Stimulated activated CD4-positive, alpha-beta T cell treated with anti-CD3 and anti-CD28 coated beads, Interleukin-1b, Interleukin-23, amount 100 ng/mL, for 1 hour (primary cell): ENCODE results near the gene FOXD3.
"Not testable (repeated sequence)": the region's sequence is repeated elsewhere in the genome, so short reads cannot be mapped to it uniquely, and the experiment has no call there.

Source experiments
- DNase-seq, 2 donors: peaks; one replicate each; pipeline ENCODE4 v3.0.0-alpha.2; 2020; ENCODE audit warnings: low read depth in 2 of 2

FOXD3 gene

DNA sequence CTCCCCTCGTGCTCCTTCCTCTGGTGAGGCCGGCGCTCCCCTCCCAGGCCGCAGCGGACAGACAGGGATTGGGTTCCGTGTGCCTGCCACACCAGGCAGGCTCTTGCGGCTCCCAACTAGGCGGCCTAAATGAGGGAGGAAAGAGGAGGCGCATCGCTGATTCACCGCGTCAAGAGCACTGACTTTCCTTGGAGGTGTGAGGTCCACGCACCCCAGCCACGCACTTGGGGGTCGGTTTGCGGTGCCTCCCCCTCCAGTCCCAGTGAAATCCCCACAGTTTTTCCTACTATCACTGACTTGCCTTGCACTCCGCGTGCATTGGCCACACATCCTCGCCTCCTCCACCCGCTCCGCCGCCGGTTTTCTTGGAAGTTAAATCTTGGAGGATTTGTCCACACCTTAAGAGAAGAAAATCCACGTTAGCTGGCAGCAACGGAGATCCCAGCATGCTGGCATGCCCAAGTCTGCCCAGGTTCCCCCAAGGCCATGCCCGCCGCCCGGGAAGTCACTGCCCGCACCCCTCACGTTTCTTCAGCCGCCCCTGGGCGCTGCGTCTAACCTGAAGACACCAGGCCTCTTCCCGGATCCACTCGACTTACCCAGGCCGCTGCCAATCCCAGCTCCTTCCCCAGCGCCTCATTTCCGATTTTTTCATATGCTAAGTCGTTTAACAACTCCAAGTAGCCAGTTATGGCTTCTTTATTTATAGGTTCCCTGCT lies 1.1 kb upstream of the FOXD3 start:
- no peak for DNase-seq

DNA sequence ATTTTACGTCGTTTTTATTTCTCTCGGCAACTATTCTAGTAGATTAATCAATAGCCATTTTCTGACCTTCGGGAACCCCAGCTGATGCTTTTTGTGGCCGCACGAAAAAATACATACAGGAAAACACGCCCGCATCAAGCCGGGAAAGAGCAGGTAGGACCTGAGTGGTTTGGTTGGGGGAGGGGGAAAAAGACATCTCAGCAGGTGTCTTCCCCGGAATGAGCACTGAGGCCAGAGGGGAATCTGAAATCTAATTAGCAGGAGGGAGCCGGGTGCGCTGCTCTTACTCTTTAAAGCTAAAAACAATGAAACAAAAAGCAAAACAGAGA lies 618 bp upstream of the FOXD3 start:
- DNase-seq = no peak

DNA sequence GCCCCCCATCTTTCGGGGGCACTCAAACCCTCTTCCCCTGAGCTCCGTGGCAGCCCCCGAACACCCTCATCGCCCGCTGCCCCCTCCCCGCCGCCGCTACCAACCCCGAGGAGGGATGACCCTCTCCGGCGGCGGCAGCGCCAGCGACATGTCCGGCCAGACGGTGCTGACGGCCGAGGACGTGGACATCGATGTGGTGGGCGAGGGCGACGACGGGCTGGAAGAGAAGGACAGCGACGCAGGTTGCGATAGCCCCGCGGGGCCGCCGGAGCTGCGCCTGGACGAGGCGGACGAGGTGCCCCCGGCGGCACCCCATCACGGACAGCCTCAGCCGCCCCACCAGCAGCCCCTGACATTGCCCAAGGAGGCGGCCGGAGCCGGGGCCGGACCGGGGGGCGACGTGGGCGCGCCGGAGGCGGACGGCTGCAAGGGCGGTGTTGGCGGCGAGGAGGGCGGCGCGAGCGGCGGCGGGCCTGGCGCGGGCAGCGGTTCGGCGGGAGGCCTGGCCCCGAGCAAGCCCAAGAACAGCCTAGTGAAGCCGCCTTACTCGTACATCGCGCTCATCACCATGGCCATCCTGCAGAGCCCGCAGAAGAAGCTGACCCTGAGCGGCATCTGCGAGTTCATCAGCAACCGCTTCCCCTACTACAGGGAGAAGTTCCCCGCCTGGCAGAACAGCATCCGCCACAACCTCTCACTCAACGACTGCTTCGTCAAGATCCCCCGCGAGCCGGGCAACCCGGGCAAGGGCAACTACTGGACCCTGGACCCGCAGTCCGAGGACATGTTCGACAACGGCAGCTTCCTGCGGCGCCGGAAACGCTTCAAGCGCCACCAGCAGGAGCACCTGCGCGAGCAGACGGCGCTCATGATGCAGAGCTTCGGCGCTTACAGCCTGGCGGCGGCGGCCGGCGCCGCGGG lies 837 bp downstream of the FOXD3 start:
- no peak for DNase-seq

DNA sequence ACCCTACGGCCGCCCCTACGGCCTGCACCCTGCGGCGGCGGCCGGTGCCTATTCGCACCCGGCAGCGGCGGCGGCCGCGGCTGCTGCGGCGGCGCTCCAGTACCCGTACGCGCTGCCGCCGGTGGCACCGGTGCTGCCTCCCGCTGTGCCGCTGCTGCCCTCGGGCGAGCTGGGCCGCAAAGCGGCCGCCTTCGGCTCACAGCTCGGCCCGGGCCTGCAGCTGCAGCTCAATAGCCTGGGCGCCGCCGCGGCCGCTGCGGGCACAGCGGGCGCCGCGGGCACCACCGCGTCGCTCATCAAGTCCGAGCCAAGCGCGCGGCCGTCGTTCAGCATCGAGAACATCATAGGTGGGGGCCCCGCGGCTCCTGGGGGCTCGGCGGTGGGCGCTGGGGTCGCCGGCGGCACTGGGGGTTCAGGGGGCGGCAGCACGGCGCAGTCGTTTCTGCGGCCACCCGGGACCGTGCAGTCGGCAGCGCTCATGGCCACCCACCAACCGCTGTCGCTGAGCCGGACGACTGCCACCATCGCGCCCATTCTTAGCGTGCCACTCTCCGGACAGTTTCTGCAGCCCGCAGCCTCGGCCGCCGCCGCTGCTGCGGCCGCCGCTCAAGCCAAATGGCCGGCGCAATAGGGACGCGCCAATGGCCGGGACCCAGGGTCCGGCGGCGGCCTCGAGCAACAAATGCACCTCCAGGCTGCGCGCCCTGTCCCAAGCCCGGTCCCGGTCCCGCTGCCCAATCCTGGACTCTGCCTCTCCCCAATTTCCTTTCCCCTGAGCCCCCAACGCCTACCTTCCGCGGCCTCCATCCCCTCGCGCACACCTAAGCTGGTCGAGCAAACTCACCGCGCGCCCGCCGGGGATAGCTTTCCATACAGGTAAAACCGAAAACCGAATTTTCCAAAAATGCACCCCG lies 1.8 kb downstream of the FOXD3 start:
- DNase-seq = no peak

- DNase-seq = no peak
Measured at GRCh38 chr1:63324779-63325119, 2.4 kb downstream of the FOXD3 start.

GRCh38 chr1:63325279-63325985 lies 3.1 kb downstream of the FOXD3 start:
- DNase-seq = no peak

GRCh38 chr1:63326106-63326472 lies 3.7 kb downstream of the FOXD3 start:
- DNase-seq = no peak

DNA sequence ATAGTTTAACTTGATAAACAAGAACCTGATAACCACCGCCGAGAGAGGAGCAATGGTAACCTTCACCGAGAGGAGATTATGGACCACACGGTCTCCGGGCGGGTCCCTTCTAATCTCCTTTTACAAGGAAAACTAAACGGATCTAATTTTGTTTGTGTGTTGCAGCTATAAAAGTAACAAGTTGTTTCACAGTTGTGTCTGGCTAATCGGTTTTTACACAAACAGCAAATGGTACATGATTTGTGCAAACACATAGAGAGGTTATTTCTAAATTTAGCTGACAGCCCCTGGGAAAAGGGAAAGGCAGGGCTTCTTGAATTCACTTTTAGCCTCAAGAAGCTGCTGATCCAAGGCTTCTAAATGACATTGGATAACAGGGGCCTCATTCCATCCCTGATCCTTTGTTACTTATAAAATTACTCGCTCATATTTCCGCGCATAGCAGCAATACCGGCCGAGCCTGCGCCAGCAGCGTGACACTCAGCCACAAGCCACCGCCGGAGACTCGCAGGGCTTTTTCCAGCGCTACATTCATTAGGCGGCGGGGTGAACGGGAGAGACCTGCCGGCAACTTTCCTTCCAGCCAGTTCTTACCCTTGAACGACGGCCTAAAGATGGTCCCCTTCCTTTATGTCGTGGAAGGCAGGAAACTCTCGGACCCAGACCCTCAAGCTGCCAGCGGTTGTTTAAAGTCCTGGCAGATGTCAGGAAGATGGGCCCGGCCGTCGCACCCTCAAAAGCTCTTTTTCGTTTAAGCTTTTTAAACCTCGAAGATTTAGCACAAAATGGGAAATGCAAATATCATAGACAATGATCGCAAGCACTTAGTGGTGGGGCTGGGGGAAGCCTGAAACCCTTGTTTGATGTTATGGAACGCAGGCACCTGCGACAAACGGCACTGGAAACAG lies 4.4 kb downstream of the FOXD3 start:
- no peak for DNase-seq

GRCh38 chr1:63327417-63328054 lies 5.2 kb downstream of the FOXD3 start:
- no peak for DNase-seq

DNA sequence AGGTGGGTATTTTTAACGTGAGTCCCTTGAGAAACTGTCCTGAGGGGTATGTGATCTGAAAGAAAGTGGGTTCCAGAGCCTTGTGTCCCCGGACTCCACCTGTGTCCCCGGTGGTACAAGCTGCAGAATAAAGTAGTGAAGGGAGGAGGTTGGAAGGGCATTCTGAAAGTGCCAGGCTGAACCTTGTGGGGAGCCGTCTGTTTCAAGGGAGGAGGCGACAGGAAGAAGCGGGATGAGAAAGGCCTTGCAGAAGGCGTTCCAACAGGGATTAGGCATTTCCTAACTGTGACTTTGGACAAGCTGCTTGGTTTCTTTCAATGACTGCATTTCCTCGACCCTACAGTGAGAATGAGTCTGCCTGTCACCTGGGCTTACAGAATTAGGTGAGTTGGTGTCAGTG lies 5.8 kb downstream of the FOXD3 start:
- no peak for DNase-seq

DNA sequence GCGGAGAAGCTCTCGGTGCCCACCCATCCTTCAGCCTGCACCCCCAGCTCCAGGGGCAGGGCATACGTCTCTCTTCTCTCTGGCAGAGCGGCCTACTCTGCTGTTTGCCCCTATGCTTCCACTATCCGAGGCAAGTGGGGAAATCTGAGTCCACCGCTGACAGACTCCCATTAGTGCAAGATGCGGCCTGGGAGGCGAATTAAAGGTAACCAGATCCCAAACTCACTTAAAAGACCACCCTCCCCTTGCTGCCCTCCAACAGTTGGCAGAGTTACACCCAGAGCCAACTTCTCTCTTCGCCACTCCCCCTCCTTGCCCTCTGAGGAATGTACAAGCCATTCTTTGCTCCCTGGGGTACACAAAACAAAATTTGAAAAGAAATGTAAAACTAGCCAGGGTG lies 6.4 kb downstream of the FOXD3 start:
- DNase-seq = no peak

DNA sequence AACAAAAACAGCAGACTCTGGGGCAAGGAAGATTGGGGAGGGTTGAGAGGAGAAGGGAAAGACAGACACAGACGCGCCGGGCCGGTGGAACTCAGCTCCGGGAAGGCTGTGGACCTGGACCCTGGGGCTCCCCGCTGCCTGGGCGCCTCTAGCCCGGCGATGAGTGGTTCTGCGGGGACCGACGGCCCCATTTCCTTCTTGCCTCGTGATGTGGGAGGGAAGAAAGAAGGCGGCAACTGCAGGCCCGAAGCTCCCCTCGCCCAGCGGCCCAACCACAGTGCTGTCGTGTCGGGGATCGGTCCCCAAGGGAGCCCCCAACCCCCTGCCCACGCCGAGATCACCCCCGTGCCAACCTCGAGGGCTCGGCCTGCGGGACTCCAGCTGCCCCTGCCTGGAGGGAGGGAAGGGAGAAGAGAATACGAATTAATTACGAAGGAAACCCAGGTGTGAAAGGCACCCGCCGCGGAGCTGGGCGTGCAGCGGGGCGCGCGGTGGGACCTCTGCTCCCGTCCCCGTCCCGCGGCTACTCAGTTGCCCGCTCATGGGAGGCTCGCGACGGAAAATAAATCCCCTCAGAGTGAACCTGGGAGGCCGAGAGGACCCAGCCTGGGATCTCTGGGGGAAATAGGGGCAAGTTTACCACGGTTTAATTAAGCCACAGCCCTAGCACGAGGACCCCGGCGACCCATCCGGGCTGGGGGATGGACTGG lies 7.4 kb downstream of the FOXD3 start:
- no peak for DNase-seq

DNA sequence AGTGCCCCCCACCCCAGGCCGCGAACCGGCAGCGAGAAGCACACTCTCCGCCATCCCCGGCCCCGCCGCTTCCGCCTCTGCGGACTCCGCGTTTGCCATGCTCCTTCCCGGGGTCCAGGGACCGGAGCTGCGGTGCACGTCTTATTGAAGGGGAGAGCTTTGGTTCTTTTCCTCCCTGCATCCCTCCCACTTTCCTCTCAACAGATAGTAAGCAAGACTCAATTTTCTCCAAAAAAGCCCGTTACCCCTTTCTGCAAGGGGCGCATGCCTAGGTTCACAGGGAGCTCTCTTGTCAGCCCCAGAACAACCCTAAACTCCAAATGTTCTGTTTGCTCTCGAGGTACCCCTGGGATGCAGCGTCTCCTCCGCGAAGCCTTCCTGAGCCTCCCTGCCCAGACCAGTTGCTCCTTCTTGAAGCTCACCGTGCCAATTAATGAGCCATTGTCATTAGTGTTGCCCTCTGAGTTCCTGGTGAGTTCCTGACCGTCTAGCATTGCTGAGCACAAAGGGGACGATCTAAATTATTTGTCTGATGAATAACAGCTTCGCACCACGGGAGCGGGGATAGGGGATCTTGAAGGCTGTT lies 8.1 kb downstream of the FOXD3 start:
- no peak for DNase-seq

- DNase-seq = no peak
Measured at GRCh38 chr1:63342402-63342801, 20.0 kb downstream of the FOXD3 start.

DNA sequence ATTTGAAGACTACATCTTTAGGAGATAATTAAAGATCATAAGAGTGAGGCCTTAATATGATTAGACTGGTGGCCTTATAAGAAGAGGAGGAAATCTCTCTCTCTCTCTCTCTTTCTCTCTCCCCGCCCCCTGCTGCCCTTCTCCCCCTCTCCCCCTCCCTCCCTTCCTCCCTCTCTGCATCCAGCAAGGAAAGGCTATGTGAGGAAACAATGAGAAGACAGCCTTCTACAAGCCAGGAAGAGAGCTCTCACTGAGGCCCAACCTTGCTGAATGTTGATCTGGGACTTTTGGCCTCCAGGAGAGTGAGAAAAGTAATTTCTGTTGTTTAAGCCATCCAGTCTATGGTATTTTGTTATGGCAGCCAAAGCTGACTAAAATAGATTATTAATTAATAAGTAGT lies 21.6 kb downstream of the FOXD3 start:
- DNase-seq = no peak

DNA sequence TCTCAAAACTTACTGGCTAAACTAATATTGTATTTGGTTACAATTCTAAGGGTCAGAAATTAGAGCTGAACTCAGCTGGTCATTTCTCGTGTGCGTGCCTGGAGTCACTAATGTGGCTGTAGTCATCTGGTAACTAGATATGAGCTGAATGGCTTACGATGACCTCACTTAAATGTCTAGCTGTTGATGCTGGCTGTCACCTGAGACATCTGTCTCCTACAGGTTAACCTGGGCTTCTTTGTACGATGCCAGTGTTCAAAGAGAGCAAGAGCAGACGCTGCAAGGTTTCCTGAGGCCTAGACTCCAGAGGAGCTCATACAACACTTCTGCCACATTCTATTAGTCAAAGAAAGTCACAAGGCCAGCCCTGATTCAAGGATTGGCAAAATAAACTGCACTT lies 28.0 kb downstream of the FOXD3 start:
- no peak for DNase-seq

DNA sequence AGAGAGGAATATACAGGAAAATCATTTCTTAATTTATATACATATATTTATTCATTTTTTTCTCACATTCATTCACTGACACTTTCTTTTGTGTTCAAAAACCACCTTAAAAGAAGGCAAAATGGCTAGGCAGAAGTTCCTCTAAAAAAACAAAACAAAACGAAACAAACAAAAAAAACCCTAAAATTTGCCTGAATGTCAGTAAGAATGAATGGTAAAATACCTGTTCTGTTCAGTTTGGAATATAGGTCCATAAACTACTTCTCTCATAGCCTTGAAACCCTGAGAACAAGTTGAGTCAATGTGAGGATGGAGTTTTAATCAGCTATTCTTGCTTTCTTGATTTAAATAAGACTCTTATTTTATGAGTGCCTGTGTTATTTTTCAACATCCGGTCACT lies 30.4 kb downstream of the FOXD3 start:
- DNase-seq = no peak

GRCh38 chr1:63356234-63356633 lies 33.9 kb downstream of the FOXD3 start:
- not testable (repeated sequence) for DNase-seq

DNA sequence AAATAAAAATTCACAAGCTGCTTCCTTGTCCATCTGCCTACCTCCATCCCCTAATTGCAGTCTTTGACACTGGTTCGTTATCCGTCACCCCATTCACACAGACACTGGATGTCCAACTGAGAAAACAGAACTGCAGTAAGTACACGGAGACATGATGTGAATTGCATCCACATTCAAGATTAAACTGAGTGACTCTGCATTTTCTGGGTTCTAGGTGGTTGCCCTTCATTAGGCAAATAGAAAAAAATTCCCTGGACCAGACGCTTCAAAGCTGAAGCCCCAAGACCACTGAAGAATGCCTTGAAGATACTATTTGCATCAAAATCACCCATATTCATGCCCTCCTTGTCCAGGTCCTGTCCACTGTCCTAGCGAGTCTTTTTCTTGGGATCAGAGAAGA lies 37.2 kb downstream of the FOXD3 start:
- DNase-seq = no peak
